Adrenal gland (tissue), 5 donors: ENCODE results near the gene MARK2.

Source experiments
- POLR2A ChIP-seq, 2 donors: fragments of 450-650 bp; IDR thresholded peaks; one replicate each; pipeline ENCODE4 v1.6.1; 2017; ENCODE audit warnings: antibody characterized with exemption in 2 of 2, mild to moderate bottlenecking in 2 of 2, moderate library complexity in 1 of 2
- TF ChIP-seq, protein P1 (sequence below), 6 experiments: fragments of 450-650 bp in 4 of 6; fragments of 200-600 bp in 2 of 6; sonication (generic) in 1 of 6; IDR thresholded peaks; 1 replicate in 5 of 6; 2 replicates in 1 of 6; pipeline versions ENCODE4 v1.5.1 to v1.8.0; 2016 to 2021; ENCODE audit warnings: antibody characterized with exemption in 6 of 6, mild to moderate bottlenecking in 2 of 6, moderate library complexity in 1 of 6
- donor health status: DM: no; HTN: no; CAD: no.

DNA sequence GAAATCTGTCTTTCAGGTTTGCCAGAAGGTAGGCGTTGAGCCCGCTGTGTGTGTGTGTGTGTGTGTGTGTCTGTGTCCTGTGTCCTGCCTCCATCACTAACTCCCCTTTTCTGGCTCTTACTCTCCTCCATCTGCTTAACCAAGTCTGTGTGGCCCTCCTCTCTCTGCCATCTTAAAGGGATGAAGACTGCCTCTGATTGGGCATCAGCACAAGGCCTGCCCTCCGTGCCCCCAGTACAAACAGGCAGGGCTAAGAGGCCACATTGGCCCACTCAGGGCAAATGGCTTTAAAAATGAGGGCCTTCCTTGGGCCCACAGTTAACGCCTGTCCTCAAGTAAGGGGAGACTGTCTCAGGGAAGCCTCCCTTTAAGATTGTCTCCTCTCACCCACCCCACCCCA lies 67.2 kb downstream of the MARK2 start:
- TF ChIP-seq, protein P1, sequence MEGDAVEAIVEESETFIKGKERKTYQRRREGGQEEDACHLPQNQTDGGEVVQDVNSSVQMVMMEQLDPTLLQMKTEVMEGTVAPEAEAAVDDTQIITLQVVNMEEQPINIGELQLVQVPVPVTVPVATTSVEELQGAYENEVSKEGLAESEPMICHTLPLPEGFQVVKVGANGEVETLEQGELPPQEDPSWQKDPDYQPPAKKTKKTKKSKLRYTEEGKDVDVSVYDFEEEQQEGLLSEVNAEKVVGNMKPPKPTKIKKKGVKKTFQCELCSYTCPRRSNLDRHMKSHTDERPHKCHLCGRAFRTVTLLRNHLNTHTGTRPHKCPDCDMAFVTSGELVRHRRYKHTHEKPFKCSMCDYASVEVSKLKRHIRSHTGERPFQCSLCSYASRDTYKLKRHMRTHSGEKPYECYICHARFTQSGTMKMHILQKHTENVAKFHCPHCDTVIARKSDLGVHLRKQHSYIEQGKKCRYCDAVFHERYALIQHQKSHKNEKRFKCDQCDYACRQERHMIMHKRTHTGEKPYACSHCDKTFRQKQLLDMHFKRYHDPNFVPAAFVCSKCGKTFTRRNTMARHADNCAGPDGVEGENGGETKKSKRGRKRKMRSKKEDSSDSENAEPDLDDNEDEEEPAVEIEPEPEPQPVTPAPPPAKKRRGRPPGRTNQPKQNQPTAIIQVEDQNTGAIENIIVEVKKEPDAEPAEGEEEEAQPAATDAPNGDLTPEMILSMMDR (IDR thresholded peaks at IDR 0.05), result no peak
- TF ChIP-seq POLR2A (IDR thresholded peaks at IDR 0.05), result no peak
